ENCODE results near the gene AK4.

- TF ChIP-seq CTCF (IDR thresholded peaks at IDR 0.05; ENCODE audit: borderline replicate concordance, extremely low read depth, low read length, poor library complexity, severe bottlenecking), result no peak
- TF ChIP-seq EZH2 (IDR thresholded peaks at IDR 0.05; ENCODE audit: borderline replicate concordance, low read depth, low read length, severe bottlenecking), result no peak
Measured at GRCh38 chr1:65200411-65200810, 52.4 kb downstream of the AK4 start.

Measured in DND-41 (cell line).